HG03575 (cell line): ENCODE results near the gene SPOCD1.

ENCODE experiments used
- ATAC-seq: cut with Tn5 transposase; IDR thresholded peaks from one replicate; pipeline ENCODE4 v1.9.1; 2021; ENCODE audit not compliant: unreplicated experiment, insufficient number of reproducible peaks, low FRiP score; ENCODE audit errors: extremely low read depth

The SPOCD1 gene

GRCh38 chr1:31791131-31791858, 24.5 kb downstream of the SPOCD1 start:
- ATAC-seq, result no peak

GRCh38 chr1:31790641-31791091, 25.2 kb downstream of the SPOCD1 start:
- no peak for ATAC-seq

GRCh38 chr1:31790140-31790539, 25.7 kb downstream of the SPOCD1 start:
- no peak for ATAC-seq

DNA sequence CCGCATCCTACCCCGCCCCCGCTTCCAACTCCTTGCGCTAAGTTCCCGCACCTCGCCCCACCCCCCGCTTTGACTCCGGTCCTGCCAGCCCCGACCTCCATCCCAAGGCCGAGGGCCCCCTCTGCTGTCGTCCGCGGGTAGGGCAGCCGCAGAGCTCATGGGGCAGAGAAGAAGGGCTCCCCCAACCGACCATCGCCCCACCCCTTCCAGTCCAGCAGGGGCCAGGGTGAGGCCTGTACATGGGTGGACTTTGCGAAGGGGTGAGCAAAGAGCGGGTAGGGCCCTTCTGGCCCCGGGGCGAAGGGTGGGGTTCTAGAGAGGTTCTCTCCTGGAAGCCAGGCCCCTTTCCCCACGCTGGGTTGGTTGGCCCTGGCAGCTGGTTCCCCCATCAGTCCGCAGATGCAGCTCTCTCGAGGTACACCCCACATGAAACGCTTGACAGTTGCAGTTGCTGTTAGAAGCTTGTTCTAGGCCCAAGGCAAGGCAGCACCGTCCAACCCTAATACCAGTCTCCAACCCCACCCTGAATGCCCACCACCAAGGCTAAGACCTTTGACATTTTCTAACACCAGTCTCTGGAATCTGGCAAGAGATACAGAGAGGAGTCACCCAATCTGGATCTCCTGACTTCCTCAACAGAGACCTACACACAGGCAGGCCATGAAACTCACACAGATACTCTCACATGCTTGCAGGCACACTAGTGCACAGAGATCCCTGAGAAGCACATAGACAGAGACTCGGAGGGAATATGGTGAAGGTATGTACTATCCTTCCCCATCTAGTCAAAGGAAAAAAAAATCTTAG, 26.4 kb downstream of the SPOCD1 start:
- no peak for ATAC-seq

DNA sequence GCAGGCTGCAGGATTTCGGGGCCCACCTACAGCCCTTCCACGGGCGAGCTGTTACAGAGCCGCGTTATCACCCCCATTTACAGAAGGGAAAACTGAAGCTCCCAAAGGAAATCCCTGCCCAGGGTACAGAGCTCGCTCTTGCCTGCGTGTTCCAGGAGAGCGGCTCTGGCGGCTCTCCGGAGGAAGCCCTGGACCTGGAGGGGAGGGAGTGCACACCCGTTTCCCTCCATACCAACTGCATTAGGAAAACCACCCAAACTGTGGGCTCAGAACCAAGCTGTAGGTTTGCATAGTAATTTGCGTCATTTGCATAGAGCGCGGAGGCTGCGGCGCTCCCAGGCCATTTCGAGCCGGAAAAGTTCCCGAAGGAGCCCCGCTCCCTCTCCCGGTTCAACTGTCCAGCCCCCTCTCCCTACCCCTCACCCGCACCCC, 27.0 kb downstream of the SPOCD1 start:
- ATAC-seq, result no peak

- no peak for ATAC-seq
Measured at GRCh38 chr1:31788138-31788824, 27.5 kb downstream of the SPOCD1 start.

DNA sequence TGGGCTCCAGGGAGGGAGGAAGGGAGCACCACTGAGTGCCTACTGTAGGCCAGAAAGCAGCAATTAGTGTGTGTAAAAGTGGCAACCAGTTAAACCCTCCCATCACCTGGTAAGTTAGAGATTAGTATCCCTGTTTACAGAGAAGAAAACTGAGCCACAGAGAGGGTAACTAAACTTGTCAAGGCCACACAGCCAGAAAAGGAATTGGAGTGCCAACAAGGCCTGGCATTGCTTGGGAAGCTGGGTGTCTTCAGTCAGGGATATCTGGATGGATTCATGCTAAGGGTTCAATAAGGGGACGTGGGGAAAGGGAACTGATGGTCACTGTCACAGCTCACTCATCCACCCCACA, 28.1 kb downstream of the SPOCD1 start:
- ATAC-seq, result no peak

GRCh38 chr1:31787261-31787660, 28.6 kb downstream of the SPOCD1 start:
- no peak for ATAC-seq

- no peak for ATAC-seq
Measured at GRCh38 chr1:31786366-31787060, 29.3 kb downstream of the SPOCD1 start.

GRCh38 chr1:31785947-31786290, 29.9 kb downstream of the SPOCD1 start:
- no peak for ATAC-seq

GRCh38 chr1:31785020-31785946, 30.5 kb downstream of the SPOCD1 start:
- no peak for ATAC-seq

DNA sequence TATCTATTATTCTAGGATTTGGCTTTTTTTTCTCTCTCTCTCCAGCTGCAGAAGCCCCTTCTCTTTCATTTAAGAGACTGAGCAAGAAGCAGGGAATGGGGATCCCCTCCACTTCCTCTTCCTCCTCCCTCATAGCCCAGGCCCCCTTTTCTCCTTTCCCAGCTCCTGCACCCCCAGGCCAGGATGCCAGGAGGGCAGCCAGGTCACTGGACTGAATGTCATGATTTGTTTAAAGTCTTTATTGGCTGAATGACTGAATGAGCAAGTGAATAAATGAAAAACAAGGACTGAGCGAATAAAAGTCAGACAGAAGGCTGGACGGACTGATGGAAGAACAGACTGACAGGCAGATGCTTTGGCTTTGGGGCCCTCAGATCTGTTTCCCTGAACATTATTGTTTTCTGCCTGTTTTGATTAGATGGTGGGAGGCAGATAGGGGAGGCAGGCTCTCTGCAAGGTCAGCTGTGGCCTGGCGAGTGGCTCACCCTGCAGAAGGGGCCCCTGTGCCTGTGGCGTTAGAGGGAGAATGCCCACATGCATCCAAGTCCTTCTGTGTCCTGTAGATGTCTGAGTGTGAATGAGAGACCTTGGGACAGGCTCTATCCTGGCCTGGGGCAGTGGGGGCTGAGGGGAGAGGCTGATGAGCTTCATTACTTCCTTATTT, 31.3 kb downstream of the SPOCD1 start:
- no peak for ATAC-seq

GRCh38 chr1:31783846-31784245, 32.0 kb downstream of the SPOCD1 start:
- ATAC-seq, result no peak

GRCh38 chr1:31782421-31783410, 33.1 kb downstream of the SPOCD1 start:
- no peak for ATAC-seq

GRCh38 chr1:31781756-31782371, 34.0 kb downstream of the SPOCD1 start:
- no peak for ATAC-seq

DNA sequence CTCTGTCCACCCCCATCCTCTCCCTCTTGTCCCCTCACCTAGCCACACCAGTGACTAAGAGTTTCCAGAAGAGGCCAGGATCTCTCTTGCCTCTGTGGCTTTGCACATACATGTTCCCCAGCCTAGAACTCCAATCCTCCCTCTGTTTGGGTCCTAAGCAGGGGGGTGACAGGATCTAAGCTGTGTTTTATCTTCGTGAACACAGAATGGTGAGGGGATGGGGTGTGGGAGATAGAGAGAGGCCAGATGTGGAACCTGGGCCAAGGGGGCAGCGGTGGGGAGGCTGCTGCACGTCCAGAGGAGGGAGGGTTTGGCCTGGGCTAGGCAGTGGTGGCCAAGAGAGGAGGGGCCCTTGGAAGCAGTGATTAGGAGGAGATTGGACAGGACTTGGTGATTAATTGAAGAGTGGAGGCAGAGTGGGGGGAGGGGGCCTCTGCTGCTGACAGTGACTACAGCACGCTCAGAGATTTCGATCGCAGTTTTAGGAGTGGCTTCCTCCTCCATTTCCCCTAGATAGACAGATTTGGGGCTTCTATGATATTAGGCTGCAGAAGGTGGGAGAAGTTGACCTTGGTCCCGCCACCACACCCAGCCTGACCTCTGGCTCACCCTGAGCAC, 34.6 kb downstream of the SPOCD1 start:
- ATAC-seq, result no peak
